H9 (cell line): ENCODE results near the gene MAPK6. TPM values are rescaled to one million over a fixed set of nuclear protein-coding genes. Genes with fewer than 3 reads are reported as not detected.
A peak's percentile ranks its signal among the peaks of the same experiment; 100 is the strongest.

Source experiments
- DNase-seq: peaks from one replicate; pipeline ENCODE4 v3.0.0-alpha.2; 2017
- H2AFZ ChIP-seq: one replicate; pipeline ENCODE4 v1.6.1; 2013; ENCODE audit warnings: mild to moderate bottlenecking, low read length, control low read depth, moderate library complexity
- H2AK5ac ChIP-seq: 2 replicates; pipeline ENCODE4 v1.6.1; 2013; ENCODE audit warnings: low read length, control low read depth, mixed read lengths; ENCODE audit not compliant: insufficient read length
- H2BK120ac ChIP-seq: one replicate; pipeline ENCODE4 v1.6.1; 2013; ENCODE audit warnings: low read depth, mild to moderate bottlenecking, low read length, control low read depth, inconsistent platforms; ENCODE audit not compliant: poor library complexity, severe bottlenecking
- H2BK12ac ChIP-seq: 2 replicates; pipeline ENCODE4 v1.6.1; 2013; ENCODE audit warnings: low read length, control low read depth, mixed read lengths, low read depth; ENCODE audit not compliant: insufficient read length
- H2BK15ac ChIP-seq: 2 replicates; pipeline ENCODE4 v1.6.1; 2013; ENCODE audit warnings: low read depth, low read length, control low read depth
- H2BK20ac ChIP-seq: one replicate; pipeline ENCODE4 v1.6.1; 2013; ENCODE audit warnings: low read depth, mild to moderate bottlenecking, low read length, control low read depth, inconsistent platforms; ENCODE audit not compliant: poor library complexity, severe bottlenecking
- H2BK5ac ChIP-seq: 2 replicates; pipeline ENCODE4 v1.6.1; 2013; ENCODE audit warnings: low read length, control low read depth, mixed read lengths; ENCODE audit not compliant: insufficient read length
- H3K14ac ChIP-seq: 2 replicates; pipeline ENCODE4 v1.6.1; 2013; ENCODE audit warnings: low read length, control low read depth; ENCODE audit not compliant: insufficient read depth
- H3K18ac ChIP-seq: 2 replicates; pipeline ENCODE4 v1.6.1; 2013; ENCODE audit warnings: low read depth, mild to moderate bottlenecking, mixed read lengths, low read length, control low read depth; ENCODE audit not compliant: insufficient read length
- H3K23ac ChIP-seq: 2 replicates; pipeline ENCODE4 v1.6.1; 2013; ENCODE audit warnings: low read length, control low read depth, mixed read lengths, low read depth; ENCODE audit not compliant: insufficient read length
- H3K23me2 ChIP-seq: 2 replicates; pipeline ENCODE4 v1.6.1; 2013; ENCODE audit warnings: low read depth, mild to moderate bottlenecking, mixed read lengths, low read length, control low read depth; ENCODE audit not compliant: insufficient read length, poor library complexity, severe bottlenecking
- H3K27ac ChIP-seq: 2 replicates; pipeline ENCODE4 v1.5.1; 2013; ENCODE audit warnings: low read length, control low read depth, mixed read lengths, low read depth; ENCODE audit not compliant: insufficient read length
- H3K27me3 ChIP-seq: 2 replicates; pipeline ENCODE4 v1.6.1; 2013; ENCODE audit warnings: low read length, control low read depth, inconsistent platforms; ENCODE audit not compliant: insufficient read depth
- H3K4ac ChIP-seq: 2 replicates; pipeline ENCODE4 v1.6.1; 2013; ENCODE audit warnings: low read depth, mild to moderate bottlenecking, control low read depth, inconsistent platforms, low read length, moderate library complexity
- H3K4me1 ChIP-seq: 2 replicates; pipeline ENCODE4 v1.6.1; 2013; ENCODE audit warnings: low read length, control low read depth, inconsistent platforms; ENCODE audit not compliant: insufficient read depth
- H3K4me2 ChIP-seq: 2 replicates; pipeline ENCODE4 v1.6.1; 2013; ENCODE audit warnings: low read length, control low read depth, mixed read lengths; ENCODE audit not compliant: insufficient read length, insufficient read depth
- H3K56ac ChIP-seq: 2 replicates; pipeline ENCODE4 v1.6.1; 2013; ENCODE audit warnings: low read depth, mild to moderate bottlenecking, mixed read lengths, low read length, control low read depth; ENCODE audit not compliant: insufficient read length
- H3K79me1 ChIP-seq: 2 replicates; pipeline ENCODE4 v1.6.1; 2013; ENCODE audit warnings: low read depth, mild to moderate bottlenecking, moderate library complexity, low read length, control low read depth, inconsistent platforms; ENCODE audit not compliant: insufficient read depth, poor library complexity, severe bottlenecking
- H3K79me2 ChIP-seq: 2 replicates; pipeline ENCODE4 v1.6.1; 2013; ENCODE audit warnings: low read length, control low read depth, inconsistent platforms; ENCODE audit not compliant: insufficient read depth
- H3K9ac ChIP-seq: 2 replicates; pipeline ENCODE4 v1.6.1; 2013; ENCODE audit warnings: low read length, control low read depth, mixed read lengths; ENCODE audit not compliant: insufficient read length; ENCODE audit errors: extremely low read depth
- H3K9me3 ChIP-seq: one replicate; pipeline ENCODE4 v1.6.1; 2013; ENCODE audit warnings: low read depth, low read length, inconsistent platforms; ENCODE audit not compliant: control insufficient read depth
- H3T11ph ChIP-seq: one replicate; pipeline ENCODE4 v1.6.1; 2013; ENCODE audit warnings: mild to moderate bottlenecking, low read length, control low read depth, inconsistent platforms
- H4K20me1 ChIP-seq: one replicate; pipeline ENCODE4 v1.6.1; 2013; ENCODE audit not compliant: control insufficient read depth, insufficient read length, insufficient read depth
- H4K5ac ChIP-seq: 2 replicates; pipeline ENCODE4 v1.6.1; 2013; ENCODE audit warnings: low read depth, mild to moderate bottlenecking, mixed read lengths, low read length, control low read depth; ENCODE audit not compliant: insufficient read length
- H4K8ac ChIP-seq: replicated peaks from 2 replicates; pipeline ENCODE4 v1.6.1; 2013; ENCODE audit warnings: low read length, control low read depth, mixed read lengths, low read depth; ENCODE audit not compliant: insufficient read length
- H4K91ac ChIP-seq: 2 replicates; pipeline ENCODE4 v1.6.1; 2013; ENCODE audit warnings: low read depth, mild to moderate bottlenecking, moderate library complexity, mixed read lengths, low read length, control low read depth; ENCODE audit not compliant: insufficient read length
- H3K27ac Mint-ChIP-seq, 3 experiments: 2 replicates in 2 of 3; 3 replicates in 1 of 3; pipeline ENCODE4 v1.8.0; 2020 to 2021; ENCODE audit warnings: mixed read lengths in 3 of 3, mild to moderate bottlenecking in 1 of 3, moderate library complexity in 1 of 3
- H3K27me3 Mint-ChIP-seq: 2 replicates; pipeline ENCODE4 v1.8.0; 2021; ENCODE audit warnings: low read depth, mild to moderate bottlenecking, moderate library complexity, mixed read lengths
- H3K36me3 Mint-ChIP-seq, 3 experiments: 2 replicates in 2 of 3; 3 replicates in 1 of 3; pipeline ENCODE4 v1.8.0; 2020 to 2021; ENCODE audit warnings: low read depth in 3 of 3, mixed read lengths in 3 of 3; ENCODE audit not compliant: insufficient read depth in 1 of 3
- H3K4me1 Mint-ChIP-seq, 2 experiments: 2 replicates each; pipeline ENCODE4 v1.8.0; 2020; ENCODE audit warnings: mixed read lengths in 2 of 2
- H3K4me3 Mint-ChIP-seq, 2 experiments: 2 replicates in 1 of 2; 3 replicates in 1 of 2; pipeline ENCODE4 v1.8.0; 2020 to 2021; ENCODE audit warnings: mild to moderate bottlenecking in 2 of 2, mixed read lengths in 2 of 2, moderate library complexity in 1 of 2
- H3K9me3 Mint-ChIP-seq, 2 experiments: 2 replicates in 1 of 2; 3 replicates in 1 of 2; pipeline ENCODE4 v1.8.0; 2020; ENCODE audit warnings: mild to moderate bottlenecking in 2 of 2, mixed read lengths in 2 of 2, moderate library complexity in 1 of 2
- CTCF ChIP-seq: fragments of 200-600 bp; sonication (generic); conservative IDR thresholded peaks from 3 replicates; pipeline ENCODE4 v1.8.0; 2021; ENCODE audit warnings: antibody characterized with exemption, mild to moderate bottlenecking
- WGBS: extraction: QIAGEN DNeasy Blood & Tissue Kit; methylation state at CpG from one replicate; pipeline ENCODE4 v1.1.7; 2013; ENCODE audit warnings: missing lambda C conversion rate, low lambda C conversion rate, mixed read lengths; ENCODE audit not compliant: insufficient read length; ENCODE audit errors: extremely low coverage; 5-methylcytosine and 5-hydroxymethylcytosine counted together
- total RNA-seq: library from RNA; stranded (reverse); gene quantifications from 2 replicates; pipeline ENCODE4 v1.2.1, GENCODE V29; 2021

Gene MAPK6
- total RNA-seq, 1 experiment from 2014 or later: 88.6 TPM

- Mint-ChIP-seq H3K4me3 (no peak overlapping the region; a peak in 1 of 5 replicates), H3K4me1 (peaks cover 13 to 18% of the 10 kb centered on the region in 2 experiments; a peak in 3 of 4 replicates), H3K9me3 (no peaks in the 10 kb centered on the region), H3K36me3 (no peaks in the 10 kb centered on the region), H3K27ac (no peak overlapping the region), H3K27me3 (no peaks in the 10 kb centered on the region)
- Histone ChIP-seq H3K27me3 (no peaks in the 10 kb centered on the region), H3K9me3 (no peaks in the 10 kb centered on the region), H4K8ac (no peak overlapping the region), H3K56ac (no peak overlapping the region), H3K4me1 (no peaks in the 10 kb centered on the region), H2BK20ac (no peak overlapping the region), H3K23ac (no peak overlapping the region), H3K23me2 (no peaks in the 10 kb centered on the region), H3K9ac (no peak overlapping the region), H3T11ph (no peak overlapping the region), H2AFZ (no peak overlapping the region), H2BK12ac (no peak overlapping the region), H4K5ac (no peak overlapping the region), H3K18ac (no peak overlapping the region), H3K79me1 (no peaks in the 10 kb centered on the region), H2AK5ac (no peak overlapping the region), H2BK5ac (no peak overlapping the region), H3K27ac (no peak overlapping the region), H3K79me2 (no peaks in the 10 kb centered on the region), H4K20me1 (no peaks in the 10 kb centered on the region), H3K14ac (no peak overlapping the region), H3K4ac (no peak overlapping the region), H3K4me2 (no peak overlapping the region), H2BK120ac (no peak overlapping the region), H2BK15ac (no peak overlapping the region), H4K91ac (no peak overlapping the region)
- TF ChIP-seq CTCF: peak; percentile 91
- peak; percentile 82 for DNase-seq
- WGBS: no CpG with 5 or more reads among the region's 13 CpGs
Observed at GRCh38 chr15:52078876-52079700, 60.1 kb downstream of the MAPK6 start.
